SK-N-MC (cell line): ENCODE results near the gene GJA8.

Experiments
- EZH2 ChIP-seq: fragments of 200-600 bp; sonication (generic); IDR thresholded peaks from one replicate; pipeline ENCODE4 v1.6.1; 2017; ENCODE audit warnings: antibody characterized with exemption
- FOXP2 ChIP-seq: optimal IDR thresholded peaks from 2 replicates; pipeline ENCODE3; 2011; ENCODE audit warnings: mild to moderate bottlenecking, moderate library complexity; ENCODE audit not compliant: insufficient read depth; ENCODE audit errors: extremely low read length, control extremely low read depth
- POLR2AphosphoS5 ChIP-seq: IDR thresholded peaks from 2 replicates; pipeline ENCODE4 v1.6.1; 2012; ENCODE audit warnings: mild to moderate bottlenecking, low read depth, low read length, borderline replicate concordance

DNA sequence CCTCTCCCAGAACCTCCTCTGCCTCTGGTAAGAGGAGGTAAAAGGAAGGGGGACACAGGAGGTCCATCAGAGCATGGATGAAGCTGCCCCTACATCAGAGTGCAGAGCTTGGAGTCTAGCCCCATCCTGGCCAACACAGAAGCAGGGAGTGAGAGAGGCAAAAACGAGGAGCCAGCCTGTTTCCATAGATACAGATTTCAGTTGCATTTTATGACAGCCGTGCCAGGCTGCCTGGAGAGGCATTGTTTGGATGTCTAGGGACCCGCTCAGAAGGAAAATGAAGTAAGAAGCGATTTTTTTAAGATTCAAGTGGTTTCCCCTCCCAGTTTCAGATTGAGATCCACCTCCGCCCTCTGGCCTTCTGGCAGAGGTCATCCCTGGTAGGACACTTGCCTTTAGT, 11.5 kb upstream of the GJA8 start:
- TF ChIP-seq POLR2AphosphoS5 = no peak
- TF ChIP-seq EZH2 = no peak
- TF ChIP-seq FOXP2 = no peak
